ENCODE results near the gene SLC24A2. TPM values are rescaled to one million over a fixed set of nuclear protein-coding genes. Genes with fewer than 3 reads are reported as not detected.

SLC24A2 gene
- total RNA-seq, 1 donor from 2014 or later, result not detected

DNA sequence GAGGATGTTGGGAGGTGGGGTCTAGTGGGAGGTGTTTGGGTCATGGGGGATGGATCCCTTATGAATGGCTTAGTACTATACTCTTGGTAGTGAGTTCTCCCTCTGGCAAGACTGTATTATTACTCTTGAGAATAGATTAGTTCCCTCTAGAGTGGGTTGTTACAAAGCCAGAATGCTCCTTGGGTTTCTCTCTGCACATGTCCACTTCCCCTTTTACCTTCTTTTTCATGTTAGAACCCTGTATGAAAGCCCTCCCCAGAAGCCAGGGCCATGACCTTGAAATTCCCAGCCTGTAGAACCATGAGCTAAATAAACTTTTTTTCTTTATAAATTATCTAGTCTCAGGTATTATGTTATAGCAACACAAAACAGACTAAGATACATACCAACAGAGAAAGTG, 31.1 kb downstream of the SLC24A2 start:
- DNase-seq, result no peak
- Histone ChIP-seq H3K36me3 (no peaks in the 10 kb centered on the region), H3K4me3 (no peak overlapping the region), H3K27ac (no peak overlapping the region), H3K4me1 (no peaks in the 10 kb centered on the region), H3K27me3 (ENCODE audit: low read depth) (no peaks in the 10 kb centered on the region), H3K9me3 (no peaks in the 10 kb centered on the region)
- intact Hi-C loops (cut with DNase I), result no loop called here
- ATAC-seq, result no peak
- TF ChIP-seq, protein P1, sequence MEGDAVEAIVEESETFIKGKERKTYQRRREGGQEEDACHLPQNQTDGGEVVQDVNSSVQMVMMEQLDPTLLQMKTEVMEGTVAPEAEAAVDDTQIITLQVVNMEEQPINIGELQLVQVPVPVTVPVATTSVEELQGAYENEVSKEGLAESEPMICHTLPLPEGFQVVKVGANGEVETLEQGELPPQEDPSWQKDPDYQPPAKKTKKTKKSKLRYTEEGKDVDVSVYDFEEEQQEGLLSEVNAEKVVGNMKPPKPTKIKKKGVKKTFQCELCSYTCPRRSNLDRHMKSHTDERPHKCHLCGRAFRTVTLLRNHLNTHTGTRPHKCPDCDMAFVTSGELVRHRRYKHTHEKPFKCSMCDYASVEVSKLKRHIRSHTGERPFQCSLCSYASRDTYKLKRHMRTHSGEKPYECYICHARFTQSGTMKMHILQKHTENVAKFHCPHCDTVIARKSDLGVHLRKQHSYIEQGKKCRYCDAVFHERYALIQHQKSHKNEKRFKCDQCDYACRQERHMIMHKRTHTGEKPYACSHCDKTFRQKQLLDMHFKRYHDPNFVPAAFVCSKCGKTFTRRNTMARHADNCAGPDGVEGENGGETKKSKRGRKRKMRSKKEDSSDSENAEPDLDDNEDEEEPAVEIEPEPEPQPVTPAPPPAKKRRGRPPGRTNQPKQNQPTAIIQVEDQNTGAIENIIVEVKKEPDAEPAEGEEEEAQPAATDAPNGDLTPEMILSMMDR (IDR thresholded peaks at IDR 0.05), result no peak

- Histone ChIP-seq H3K4me3 (no peak overlapping the region), H3K27me3 (ENCODE audit: low read depth) (no peaks in the 10 kb centered on the region), H3K27ac (no peak overlapping the region), H3K9me3 (no peaks in the 10 kb centered on the region), H3K4me1 (no peaks in the 10 kb centered on the region), H3K36me3 (no peaks in the 10 kb centered on the region)
- intact Hi-C loops (cut with DNase I), result no loop called here
- TF ChIP-seq, protein P1 (IDR thresholded peaks at IDR 0.05), result no peak
- no peak for ATAC-seq
- DNase-seq, result no peak
Observed at GRCh38 chr9:19754921-19755320, 33.9 kb downstream of the SLC24A2 start.

GRCh38 chr9:19748278-19749126, 40.3 kb downstream of the SLC24A2 start:
- TF ChIP-seq, protein P1 (IDR thresholded peaks at IDR 0.05), result no peak
- Histone ChIP-seq H3K36me3 (no peaks in the 10 kb centered on the region), H3K4me3 (no peak overlapping the region), H3K4me1 (no peaks in the 10 kb centered on the region), H3K27me3 (ENCODE audit: low read depth) (no peaks in the 10 kb centered on the region), H3K27ac (no peak overlapping the region), H3K9me3 (no peaks in the 10 kb centered on the region)
- intact Hi-C loops (cut with DNase I), result no loop called here
- DNase-seq (no peak), ATAC-seq (no peak)

DNA sequence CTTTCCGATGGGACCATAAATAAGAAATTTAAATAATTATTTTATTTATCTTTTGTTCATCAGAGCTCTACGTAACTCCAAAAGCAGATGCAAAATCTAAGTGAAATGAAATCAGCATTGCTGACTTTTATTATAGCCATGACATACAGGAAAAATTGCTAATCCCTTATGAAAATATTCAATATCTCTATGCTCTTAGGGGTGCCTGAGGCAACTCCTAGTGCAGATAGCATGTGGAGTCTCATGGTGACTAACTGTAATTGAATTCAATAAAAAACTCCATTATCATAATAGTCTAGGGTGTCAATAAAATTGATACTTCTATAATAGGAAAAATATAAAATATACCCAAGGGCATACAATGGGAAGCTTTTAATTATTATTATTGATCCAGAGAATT, 42.6 kb downstream of the SLC24A2 start:
- H3K4me3 ChIP-seq, result no peak overlapping the region
- intact Hi-C loops (cut with DNase I), result no loop called here
- H3K27me3 ChIP-seq (ENCODE audit: low read depth), result no peaks in the 10 kb centered on the region
- no peak for DNase-seq
- H3K4me1 ChIP-seq, result no peaks in the 10 kb centered on the region
- ATAC-seq, result no peak
- TF ChIP-seq, protein P1 (IDR thresholded peaks at IDR 0.05), result no peak
- no peaks in the 10 kb centered on the region for H3K36me3 ChIP-seq
- H3K9me3 ChIP-seq, result no peaks in the 10 kb centered on the region
- no peak overlapping the region for H3K27ac ChIP-seq

DNA sequence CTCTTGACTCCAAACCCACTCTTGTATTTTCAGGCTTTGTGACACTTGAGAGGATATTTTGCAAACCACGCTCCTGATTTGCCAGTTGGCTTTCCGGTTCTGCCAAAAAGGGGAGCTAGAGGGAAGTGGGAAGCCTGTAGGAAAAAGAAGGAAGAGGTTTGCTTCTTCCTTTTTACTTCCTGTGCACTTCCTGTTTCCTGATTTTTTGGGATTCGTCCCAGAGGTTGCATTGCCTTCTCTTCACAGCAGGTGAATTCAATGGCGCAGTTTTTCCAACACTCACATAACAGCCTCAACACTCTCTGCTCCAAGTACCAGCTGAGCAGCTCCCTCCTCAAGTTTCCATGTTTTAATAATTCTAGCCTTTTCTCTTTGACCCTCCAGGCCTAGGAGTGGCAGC, 47.7 kb downstream of the SLC24A2 start:
- Histone ChIP-seq H3K9me3 (no peaks in the 10 kb centered on the region), H3K27me3 (ENCODE audit: low read depth) (no peaks in the 10 kb centered on the region), H3K4me1 (no peaks in the 10 kb centered on the region), H3K27ac (no peak overlapping the region), H3K4me3 (no peak overlapping the region), H3K36me3 (no peaks in the 10 kb centered on the region)
- no peak for ATAC-seq
- DNase-seq, result no peak
- intact Hi-C loops (cut with DNase I), result no loop called here
- TF ChIP-seq, protein P1 (IDR thresholded peaks at IDR 0.05), result no peak

All from lower lobe of right lung (tissue), 2 donors.